ES-I3 (cell line): ENCODE measurements around the gene COX19.

Source experiments
- H3K36me3 ChIP-seq: 2 replicates; pipeline ENCODE4 v1.6.1; 2013; ENCODE audit warnings: mild to moderate bottlenecking, low read length, control low read depth, moderate library complexity; ENCODE audit not compliant: insufficient read depth
- H3K4me1 ChIP-seq: 2 replicates; pipeline ENCODE4 v1.6.1; 2013; ENCODE audit warnings: mild to moderate bottlenecking, control low read depth, low read length; ENCODE audit not compliant: insufficient read depth
- H3K9ac ChIP-seq: 2 replicates; pipeline ENCODE4 v1.6.1; 2013; ENCODE audit warnings: low read depth, mild to moderate bottlenecking, low read length, moderate library complexity
- H3K9me3 ChIP-seq: 2 replicates; pipeline ENCODE4 v1.6.1; 2013; ENCODE audit warnings: mild to moderate bottlenecking, low read length, moderate library complexity; ENCODE audit not compliant: control insufficient read depth, insufficient read depth

Gene COX19

GRCh38 chr7:959271-959670 lies 16.1 kb downstream of the COX19 start:
- Histone ChIP-seq H3K9me3 (no peaks in the 10 kb centered on the region), H3K36me3 (no peaks in the 10 kb centered on the region), H3K9ac (no peak overlapping the region), H3K4me1 (no peaks in the 10 kb centered on the region)

- no peaks in the 10 kb centered on the region for H3K9me3 ChIP-seq
- H3K4me1 ChIP-seq = no peaks in the 10 kb centered on the region; the same call in 1 of the 2 replicates
- no peaks in the 10 kb centered on the region for H3K36me3 ChIP-seq
- H3K9ac ChIP-seq = no peak overlapping the region
Measured at GRCh38 chr7:958221-959200, 16.8 kb downstream of the COX19 start.

GRCh38 chr7:957418-958220 lies 17.7 kb downstream of the COX19 start:
- Histone ChIP-seq H3K4me1 (peaks cover 4% of the 10 kb centered on the region; the same call in 1 of the 2 replicates), H3K9me3 (no peaks in the 10 kb centered on the region), H3K36me3 (no peaks in the 10 kb centered on the region), H3K9ac (no peak overlapping the region)

- Histone ChIP-seq H3K36me3 (no peaks in the 10 kb centered on the region), H3K4me1 (peaks cover 4% of the 10 kb centered on the region; the same call in 1 of the 2 replicates), H3K9ac (no peak overlapping the region), H3K9me3 (no peaks in the 10 kb centered on the region)
Measured at GRCh38 chr7:956031-956430, 19.3 kb downstream of the COX19 start.

GRCh38 chr7:954330-955238 lies 20.8 kb downstream of the COX19 start, which contains the start of gene ADAP1:
ADAP1 (minus strand) TSS chr7:954680; CDS start chr7:954477, 203 bp downstream.
- Histone ChIP-seq H3K9ac (peak within 1 kb of the TSS; percentile 44; the same call in 1 of the 2 replicates), H3K4me1 (peaks cover 4% of the 10 kb centered on the region; the same call in 1 of the 2 replicates), H3K9me3 (no peaks in the 10 kb centered on the region), H3K36me3 (no peaks in the 10 kb centered on the region)

GRCh38 chr7:953547-954327 lies 21.6 kb downstream of the COX19 start:
- H3K9ac ChIP-seq = peak overlapping the region; percentile 44
- peaks cover 4% of the 10 kb centered on the region; the same call in 1 of the 2 replicates for H3K4me1 ChIP-seq
- no peaks in the 10 kb centered on the region for H3K36me3 ChIP-seq
- H3K9me3 ChIP-seq = no peaks in the 10 kb centered on the region

- Histone ChIP-seq H3K9ac (peak overlapping the region; percentile 44), H3K4me1 (peaks cover 4% of the 10 kb centered on the region; the same call in 1 of the 2 replicates), H3K36me3 (no peaks in the 10 kb centered on the region), H3K9me3 (no peaks in the 10 kb centered on the region)
Measured at GRCh38 chr7:952548-953441, 22.6 kb downstream of the COX19 start.

- Histone ChIP-seq H3K9me3 (no peaks in the 10 kb centered on the region), H3K4me1 (peaks cover 4% of the 10 kb centered on the region; the same call in 1 of the 2 replicates), H3K36me3 (no peaks in the 10 kb centered on the region), H3K9ac (no peak overlapping the region)
Measured at GRCh38 chr7:951881-952547, 23.3 kb downstream of the COX19 start.

- H3K9me3 ChIP-seq = no peaks in the 10 kb centered on the region
- H3K9ac ChIP-seq = no peak overlapping the region
Measured at GRCh38 chr7:949021-949934, 26.1 kb downstream of the COX19 start.

GRCh38 chr7:947391-948210 lies 27.7 kb downstream of the COX19 start:
- H3K4me1 ChIP-seq = peaks cover 14% of the 10 kb centered on the region; the same call in 1 of the 2 replicates
- H3K9me3 ChIP-seq = no peaks in the 10 kb centered on the region
- no peak overlapping the region for H3K9ac ChIP-seq
- H3K36me3 ChIP-seq = no peaks in the 10 kb centered on the region

More at GRCh38 chr7:949021-949934, 26.1 kb downstream of the COX19 start:
- Histone ChIP-seq H3K36me3 (no peaks in the 10 kb centered on the region), H3K4me1 (peaks cover 18% of the 10 kb centered on the region; the same call in 1 of the 2 replicates)
